ENCODE data around the gene SNX10.
A peak's percentile ranks its signal among the peaks of the same experiment; 100 is the strongest.

The SNX10 gene

DNA sequence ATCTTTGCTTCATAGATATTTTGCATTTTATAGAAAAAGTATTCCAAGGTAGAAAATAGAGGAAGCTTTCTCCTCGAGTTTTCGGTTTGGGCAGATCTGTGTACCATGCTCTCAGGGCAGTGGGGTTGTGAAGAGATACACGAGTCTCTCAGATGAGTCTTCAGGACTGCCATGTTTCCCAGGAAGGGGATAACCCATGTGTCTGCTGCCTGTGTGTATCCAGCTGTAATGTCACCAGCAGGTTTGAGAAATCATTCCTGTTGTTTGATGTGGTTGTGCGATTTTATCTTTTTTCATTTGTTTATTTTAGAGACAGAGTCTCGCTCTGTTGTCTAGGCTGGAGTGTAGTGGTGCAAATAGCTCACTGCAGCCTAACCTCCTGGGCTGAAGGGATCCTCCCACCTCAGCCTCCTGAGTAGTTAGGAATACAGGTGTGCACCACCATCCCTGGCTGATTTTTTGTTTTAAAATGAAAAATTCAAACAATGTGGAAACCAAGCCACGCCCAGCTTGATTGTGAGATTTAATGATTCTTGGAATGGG, 48.9 kb downstream of the SNX10 start:
- no peak for DNase-seq

DNA sequence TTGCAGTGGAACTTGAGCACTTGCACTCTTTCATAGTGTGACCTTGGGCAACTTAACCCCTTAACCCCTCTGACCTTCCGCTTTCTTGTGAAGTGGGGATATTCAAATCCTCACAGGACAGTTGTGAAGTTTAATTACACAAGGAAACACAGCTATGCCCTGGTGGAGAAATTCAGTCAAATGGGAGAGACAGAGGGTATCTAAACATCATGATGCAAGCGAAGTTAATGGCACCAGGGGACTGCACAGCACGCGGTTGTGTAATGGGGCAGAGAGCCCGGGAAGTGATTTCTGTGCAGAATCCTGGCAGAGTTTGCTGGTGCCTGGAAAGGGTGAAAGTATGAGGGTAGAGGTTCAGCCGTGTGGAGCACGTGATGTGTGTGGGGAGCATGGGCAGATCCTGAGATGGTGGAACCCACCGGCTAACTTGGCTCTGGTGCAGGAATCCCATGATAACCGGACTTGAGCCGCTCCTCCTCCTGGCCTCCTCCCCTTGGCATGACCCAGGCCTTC, 51.7 kb downstream of the SNX10 start:
- no peak for DNase-seq

DNA sequence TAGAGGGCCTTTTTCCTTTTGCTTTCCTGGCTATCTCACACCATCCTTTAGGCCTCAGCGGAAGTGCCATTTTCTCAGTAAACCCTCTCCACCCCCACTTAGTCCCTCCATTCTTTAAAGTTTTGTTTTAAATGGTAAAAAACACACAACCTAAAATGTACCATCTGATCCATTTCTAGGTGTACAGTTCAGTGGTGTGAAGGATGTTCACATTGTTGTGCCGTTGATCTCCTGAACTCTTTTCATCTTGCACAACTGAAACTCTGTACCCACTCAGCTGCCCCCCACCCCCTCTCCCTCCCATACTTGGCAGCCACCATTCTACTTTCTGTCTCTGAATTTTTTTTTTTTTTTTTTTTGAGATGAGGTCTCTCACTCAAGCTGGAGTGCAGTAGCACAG, 52.2 kb downstream of the SNX10 start:
- no peak for DNase-seq

GRCh38 chr7:26345202-26345601, 53.5 kb downstream of the SNX10 start:
- no peak for DNase-seq

DNA sequence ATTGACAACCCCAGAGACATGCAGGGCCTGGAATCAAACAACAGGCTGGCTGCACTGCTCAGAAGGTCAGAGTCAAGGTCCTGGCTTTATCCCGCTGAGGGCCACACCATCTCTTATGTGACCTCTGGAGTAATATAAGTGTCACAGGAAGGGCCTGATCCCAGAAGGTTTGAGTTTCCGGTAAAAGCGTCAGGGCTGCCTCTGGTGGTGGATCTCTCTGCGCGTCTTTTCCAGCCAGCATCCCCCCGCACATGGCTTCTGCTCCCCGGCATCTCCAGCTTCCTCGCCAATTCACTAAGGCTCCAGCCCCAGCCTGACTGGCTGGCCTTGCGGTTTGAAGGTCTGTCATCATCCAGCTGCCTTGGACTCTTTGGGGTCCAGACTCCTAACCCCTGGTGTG, 54.2 kb downstream of the SNX10 start:
- DNase-seq = no peak

- DNase-seq = no peak
Observed at GRCh38 chr7:26346611-26347203, 55.0 kb downstream of the SNX10 start.

DNA sequence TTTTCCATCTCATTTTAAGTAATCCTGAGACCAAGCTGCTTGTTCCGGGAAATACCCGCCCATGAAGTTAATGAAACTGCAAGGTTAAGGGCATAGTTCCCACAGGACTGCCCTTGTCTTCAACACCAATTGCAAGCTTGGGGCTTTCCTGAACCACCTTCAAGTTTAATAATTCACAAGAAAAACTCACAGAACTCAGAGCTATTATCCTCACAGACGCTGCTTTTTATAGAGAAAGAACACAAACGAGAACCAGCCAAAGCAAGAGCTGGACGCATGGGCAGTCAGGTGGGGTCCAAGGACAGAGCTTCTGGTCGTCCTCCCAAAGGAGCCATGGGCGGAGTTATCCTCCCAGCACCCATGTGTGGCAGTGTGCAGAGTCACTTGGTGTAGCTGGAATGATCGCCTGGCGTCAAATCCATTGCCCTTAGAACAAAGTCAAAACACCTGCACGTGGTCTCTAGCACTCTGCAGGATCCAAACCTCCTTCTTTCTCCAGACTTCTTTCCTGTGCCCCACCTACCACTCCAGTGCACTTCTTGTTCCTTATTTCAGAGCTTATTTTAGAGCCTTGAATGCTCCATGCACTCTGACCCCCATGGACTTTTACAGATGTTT, 56.7 kb downstream of the SNX10 start:
- DNase-seq = no peak

GRCh38 chr7:26349005-26349915, 57.6 kb downstream of the SNX10 start:
- peak; percentile 73 for DNase-seq

DNA sequence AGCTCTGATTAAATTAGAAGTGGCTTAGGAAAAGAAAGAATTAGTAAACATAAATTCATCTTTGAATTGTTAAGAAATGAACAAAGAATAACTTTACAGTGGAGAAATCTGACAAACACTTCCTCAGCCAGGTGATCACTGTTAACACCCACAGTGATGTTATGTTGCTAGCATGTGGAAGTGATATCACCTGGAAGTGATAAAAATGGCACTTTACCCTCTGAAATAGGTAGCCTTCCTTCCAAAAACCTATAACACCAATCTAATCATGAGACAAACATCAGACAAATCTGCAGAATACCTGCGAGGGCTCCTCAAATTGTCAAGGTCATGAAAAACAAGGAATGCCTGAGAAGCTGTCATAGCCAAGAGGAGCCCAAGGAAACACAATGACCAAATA, 59.5 kb downstream of the SNX10 start:
- DNase-seq = no peak

DNA sequence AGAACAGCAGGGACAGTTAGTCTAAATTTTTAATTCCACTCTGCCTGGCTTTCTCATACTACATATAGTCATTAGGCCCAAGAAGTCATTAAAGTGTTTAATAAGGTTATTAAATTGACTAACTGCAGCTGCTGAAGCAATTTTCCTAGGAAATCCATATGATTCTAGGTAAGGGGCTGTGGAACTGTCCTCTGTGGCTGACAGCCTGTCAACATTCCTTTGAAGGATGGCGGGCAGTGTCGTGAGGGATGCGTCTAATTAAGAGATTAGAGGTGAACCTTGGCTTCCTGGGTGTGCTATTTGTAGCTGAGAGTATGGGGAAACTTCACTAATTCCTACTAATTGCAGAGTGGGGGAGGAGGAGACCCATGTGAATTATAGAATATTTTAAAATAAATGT, 64.6 kb downstream of the SNX10 start:
- DNase-seq = no peak

DNA sequence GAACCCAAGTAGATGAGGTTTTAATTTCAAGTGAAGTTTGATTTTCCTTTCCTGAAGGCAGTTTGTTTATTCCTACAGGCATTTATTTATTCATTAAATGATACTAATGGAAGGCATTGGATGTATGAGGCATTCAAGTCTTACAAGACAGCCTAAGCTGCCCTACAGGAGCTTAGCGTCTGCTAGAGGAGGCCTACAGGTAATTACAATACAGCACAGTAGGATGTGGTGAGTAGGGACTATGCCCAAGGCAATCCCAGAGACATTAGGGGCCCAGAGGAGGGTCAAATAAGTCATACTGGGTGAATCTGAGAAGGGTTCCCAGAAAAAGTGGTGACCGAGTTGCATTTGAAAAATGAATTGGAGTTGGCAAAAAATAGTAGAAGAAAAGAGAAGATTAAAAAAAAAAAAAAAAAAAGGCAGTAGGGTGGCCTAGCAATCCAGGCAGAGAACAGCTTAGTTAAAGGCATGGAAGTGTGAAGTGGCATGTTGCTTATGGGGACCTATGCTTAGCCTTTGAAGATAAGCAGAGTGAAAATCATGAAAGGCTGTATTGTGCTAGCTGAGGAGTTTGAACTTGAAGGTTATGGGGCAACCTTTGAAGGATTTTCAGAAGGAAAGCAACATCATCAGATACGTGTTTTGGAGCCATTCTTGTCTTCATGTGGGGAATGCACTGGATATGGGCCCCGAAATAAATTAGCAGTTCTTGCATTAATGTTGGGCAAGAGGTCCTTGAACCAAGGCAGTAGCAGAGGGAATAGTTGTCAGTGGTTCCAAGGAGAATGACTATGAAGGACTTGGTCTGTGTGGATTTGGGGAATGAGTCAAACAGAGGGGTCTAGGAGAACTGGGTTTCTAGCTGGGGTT, 65.5 kb downstream of the SNX10 start:
- DNase-seq = no peak

- DNase-seq = no peak
Observed at GRCh38 chr7:26357799-26358151, 66.1 kb downstream of the SNX10 start.

DNA sequence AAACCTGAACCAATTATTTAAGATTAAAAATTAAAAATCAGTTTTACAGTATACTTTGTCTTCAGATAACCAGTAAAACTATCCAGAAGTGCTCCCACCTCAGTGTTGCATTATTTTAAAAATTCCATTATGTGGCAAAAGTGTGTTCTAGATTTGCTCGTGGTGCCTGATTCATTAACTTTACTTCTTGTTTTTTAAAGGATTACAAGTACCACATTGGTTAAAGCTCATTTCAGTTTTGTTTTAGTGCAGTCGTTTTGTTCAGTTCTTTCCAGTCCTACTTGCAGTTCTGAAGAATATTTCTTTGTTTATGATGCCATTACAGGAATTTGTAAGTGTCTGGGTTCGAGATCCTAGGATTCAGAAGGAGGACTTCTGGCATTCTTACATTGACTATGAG, 69.0 kb downstream of the SNX10 start:
- no peak for DNase-seq

DNA sequence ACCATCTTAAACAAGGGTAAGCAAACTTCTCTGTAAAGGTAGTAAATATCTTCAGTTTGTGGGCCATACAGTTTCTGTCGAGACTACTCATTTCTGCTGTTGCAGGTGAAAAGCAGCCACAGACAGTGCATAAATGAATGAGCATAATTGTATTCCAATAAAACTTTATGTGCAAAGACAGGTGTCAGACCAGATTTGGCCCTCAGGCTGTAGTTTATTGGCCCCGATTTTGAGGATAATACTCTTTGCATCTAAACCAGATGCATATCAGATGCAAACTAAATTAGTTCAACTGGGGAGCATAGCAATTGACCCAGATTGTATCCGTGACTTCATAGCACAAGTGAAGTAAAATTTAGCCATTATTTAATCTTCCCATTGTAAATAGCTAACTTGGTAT, 70.0 kb downstream of the SNX10 start:
- no peak for DNase-seq

DNA sequence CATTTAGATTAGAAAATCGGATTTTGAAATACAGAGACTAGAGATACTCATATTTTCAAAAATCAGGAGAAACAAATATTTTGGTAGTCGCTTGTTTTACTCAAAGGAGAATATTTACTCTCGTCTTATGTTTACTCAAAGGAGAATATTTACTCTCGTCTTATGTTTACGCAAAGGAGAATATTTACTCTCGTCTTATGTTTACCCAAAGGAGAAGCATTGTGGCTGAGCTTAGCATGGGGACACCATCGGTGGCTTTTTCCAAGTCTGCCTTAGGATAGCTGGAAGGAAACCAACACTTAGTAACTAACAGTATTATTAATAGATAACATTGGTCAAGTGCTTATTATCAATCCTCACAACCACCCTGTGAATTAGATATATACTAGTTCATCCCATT, 71.8 kb downstream of the SNX10 start:
- DNase-seq = no peak

- peak; percentile 65 for DNase-seq
Observed at GRCh38 chr7:26365077-26365900, 73.6 kb downstream of the SNX10 start.

DNA sequence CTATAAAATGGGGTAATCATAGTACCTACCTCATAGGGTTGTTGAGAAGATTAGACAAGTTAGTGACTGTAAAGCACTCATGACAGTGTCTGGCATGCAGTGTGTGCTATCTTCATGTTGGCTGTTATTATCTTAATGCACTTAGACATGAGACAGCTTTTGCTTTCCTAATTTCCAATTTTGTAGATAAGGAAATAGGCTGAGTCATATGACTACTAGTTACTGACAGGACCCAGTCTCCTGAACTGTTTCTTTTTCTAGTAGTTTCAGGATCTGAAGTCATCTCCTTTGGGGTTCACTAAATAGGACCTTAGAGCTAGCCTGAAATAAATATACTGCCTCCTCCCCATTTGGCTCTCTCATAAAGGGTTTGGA, 74.2 kb downstream of the SNX10 start:
- DNase-seq = no peak

DNA sequence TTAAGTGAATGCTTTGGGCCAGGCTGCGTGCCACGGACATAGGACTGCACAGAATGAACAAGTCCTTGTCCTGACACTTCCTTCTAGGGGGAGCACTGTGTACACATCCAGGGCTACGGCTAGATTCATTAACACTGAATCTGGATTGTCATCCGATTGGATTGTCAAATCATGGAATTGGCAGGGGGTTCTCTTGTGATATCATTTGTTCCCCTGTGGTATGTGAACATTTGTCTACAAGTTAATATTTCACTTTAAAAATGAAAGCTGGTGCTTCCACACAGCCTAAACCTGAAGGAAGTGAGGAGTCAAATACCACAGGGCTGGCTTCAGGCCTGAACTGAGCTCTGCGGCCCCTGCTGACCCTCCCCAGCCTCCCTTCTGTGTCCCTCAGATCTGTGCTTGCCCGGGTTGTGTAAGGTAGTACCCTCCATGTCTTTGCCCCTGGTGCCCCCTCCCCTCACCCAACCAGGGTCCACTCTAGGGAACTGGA, 75.6 kb downstream of the SNX10 start:
- DNase-seq = no peak

GRCh38 chr7:26368542-26368941, 76.9 kb downstream of the SNX10 start:
- no peak for DNase-seq

GRCh38 chr7:26369593-26369992, 77.9 kb downstream of the SNX10 start:
- peak; percentile 56 for DNase-seq

DNA sequence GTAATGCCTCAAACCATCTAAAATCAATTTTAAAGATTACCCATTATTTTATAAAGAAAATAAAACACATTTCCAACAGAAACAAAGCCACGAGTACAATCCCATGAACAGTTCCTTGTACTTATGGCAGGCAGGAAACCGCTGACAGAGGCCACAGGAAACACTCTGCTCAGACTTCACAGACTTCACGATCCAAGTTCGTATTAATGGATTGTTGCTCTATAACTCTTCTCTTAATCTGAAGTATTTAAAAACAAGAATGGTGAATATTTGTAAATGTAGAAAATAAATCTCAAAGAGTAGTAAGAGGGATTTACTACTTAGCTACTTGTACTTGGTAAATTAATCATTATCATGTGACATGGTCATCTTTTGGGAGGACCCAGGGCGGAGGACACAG, 78.3 kb downstream of the SNX10 start:
- no peak for DNase-seq

DNA sequence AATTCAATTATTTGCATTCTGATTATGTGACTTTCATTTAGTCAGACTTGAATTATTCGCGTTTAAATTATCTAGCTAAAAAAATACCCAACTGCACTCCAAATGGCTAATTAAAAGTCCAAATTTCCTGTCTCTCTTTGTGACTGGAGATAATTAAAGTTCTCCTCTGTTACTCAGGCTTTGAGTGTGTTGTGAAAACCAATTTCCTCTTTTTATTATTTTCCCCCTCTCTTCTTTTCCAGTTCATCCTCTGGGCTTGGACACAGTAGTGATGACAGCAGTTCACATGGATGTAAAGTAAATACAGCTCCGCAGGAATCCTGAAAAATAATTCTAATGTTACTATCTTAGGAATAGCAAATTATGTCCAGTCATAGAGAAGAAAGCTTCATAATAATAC, 80.6 kb downstream of the SNX10 start:
- DNase-seq = no peak
